Keratinocyte (primary cell): ENCODE data around the gene GPX7.

Source experiments
- EZH2 ChIP-seq: IDR thresholded peaks from one replicate; pipeline ENCODE4 v1.6.1; 2012; ENCODE audit warnings: inconsistent platforms, mild to moderate bottlenecking, low read length, moderate library complexity
- TF ChIP-seq, protein P1 (sequence below), 3 experiments: IDR thresholded peaks in 1 of 3; conservative IDR thresholded peaks in 1 of 3; optimal IDR thresholded peaks in 1 of 3; 2 replicates in 2 of 3; 3 replicates in 1 of 3; pipeline versions ENCODE3 to v1.5.1; 2011; ENCODE audit warnings: low read length in 3 of 3, mild to moderate bottlenecking in 3 of 3, moderate library complexity in 2 of 3, control low read depth in 1 of 3, inconsistent platforms in 1 of 3; ENCODE audit not compliant: insufficient read depth in 2 of 3; ENCODE audit errors: extremely low read depth in 1 of 3

DNA sequence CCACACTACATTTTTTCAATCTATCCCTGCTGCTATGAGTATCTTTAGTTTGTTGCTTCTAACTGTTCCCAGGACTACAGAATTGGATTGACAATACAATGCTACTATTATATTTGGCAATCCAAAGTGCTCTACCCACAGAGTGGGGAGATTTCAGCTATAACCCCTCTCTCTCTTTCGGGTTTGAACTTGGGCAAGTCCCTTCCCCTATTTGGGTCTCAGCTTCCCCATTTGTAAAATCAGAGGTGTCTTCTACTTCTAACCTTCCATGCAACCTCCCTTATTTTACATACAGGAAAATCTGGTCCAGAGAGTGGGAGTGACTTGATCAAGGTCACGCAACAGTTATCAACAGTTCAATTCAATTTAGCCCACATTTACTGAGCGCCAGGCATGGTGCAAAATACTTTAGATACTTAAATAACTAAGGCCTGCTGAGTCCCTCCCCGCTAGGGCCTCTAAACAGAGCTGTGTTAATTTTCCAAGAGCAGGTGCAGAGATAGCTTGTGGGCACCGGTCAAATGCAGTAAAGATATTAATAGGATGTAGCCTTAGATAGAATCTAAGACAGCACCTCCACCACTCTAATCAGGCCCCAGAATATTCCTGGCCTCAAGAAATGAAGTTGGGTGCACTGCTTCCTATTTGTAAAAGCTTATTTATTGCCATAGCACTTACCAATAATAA lies 9.4 kb upstream of the GPX7 start:
- TF ChIP-seq, protein P1, sequence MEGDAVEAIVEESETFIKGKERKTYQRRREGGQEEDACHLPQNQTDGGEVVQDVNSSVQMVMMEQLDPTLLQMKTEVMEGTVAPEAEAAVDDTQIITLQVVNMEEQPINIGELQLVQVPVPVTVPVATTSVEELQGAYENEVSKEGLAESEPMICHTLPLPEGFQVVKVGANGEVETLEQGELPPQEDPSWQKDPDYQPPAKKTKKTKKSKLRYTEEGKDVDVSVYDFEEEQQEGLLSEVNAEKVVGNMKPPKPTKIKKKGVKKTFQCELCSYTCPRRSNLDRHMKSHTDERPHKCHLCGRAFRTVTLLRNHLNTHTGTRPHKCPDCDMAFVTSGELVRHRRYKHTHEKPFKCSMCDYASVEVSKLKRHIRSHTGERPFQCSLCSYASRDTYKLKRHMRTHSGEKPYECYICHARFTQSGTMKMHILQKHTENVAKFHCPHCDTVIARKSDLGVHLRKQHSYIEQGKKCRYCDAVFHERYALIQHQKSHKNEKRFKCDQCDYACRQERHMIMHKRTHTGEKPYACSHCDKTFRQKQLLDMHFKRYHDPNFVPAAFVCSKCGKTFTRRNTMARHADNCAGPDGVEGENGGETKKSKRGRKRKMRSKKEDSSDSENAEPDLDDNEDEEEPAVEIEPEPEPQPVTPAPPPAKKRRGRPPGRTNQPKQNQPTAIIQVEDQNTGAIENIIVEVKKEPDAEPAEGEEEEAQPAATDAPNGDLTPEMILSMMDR (optimal IDR thresholded peaks at IDR 0.05 in 1 of 3, IDR thresholded peaks at IDR 0.05 in 1 of 3, conservative IDR thresholded peaks at IDR 0.05 in 1 of 3; ENCODE audit: extremely low read depth in 1 of 3, insufficient read depth in 2 of 3, low read length in 3 of 3), result no peak
- no peak for TF ChIP-seq EZH2
